CD4-positive, alpha-beta T cell (primary cell): ENCODE measurements around the gene GPNMB. TPM values are rescaled to one million over a fixed set of nuclear protein-coding genes. Genes with fewer than 3 reads are reported as not detected.

Experiments used
- ATAC-seq: fragments of 200-7000 bp; cut with Tn5 transposase; one replicate; pipeline ENCODE4 v1.10.0; 2022; ENCODE audit warnings: mild to moderate bottlenecking; ENCODE audit not compliant: poor library complexity
- CTCF ChIA-PET: fragments of 350-600 bp; sonication (Branson Sonifier 250); formaldehyde crosslinking; loops from one replicate; lab custom pipeline; 2021; ENCODE audit warnings: antibody characterized with exemption, inconsistent platforms; lab: Charles Lee
- POLR2A ChIA-PET: fragments of 350-600 bp; sonication (Branson Sonifier 250); formaldehyde crosslinking; loops from one replicate; lab custom pipeline; 2021; ENCODE audit warnings: antibody characterized with exemption, inconsistent platforms; lab: Charles Lee
- DNase-seq, 14 experiments: peaks; one replicate each; pipeline ENCODE4 v3.0.0-alpha.2; 2013 to 2020; ENCODE audit warnings: mixed read lengths in 2 of 14
- H3K27ac ChIP-seq, 2 donors: one replicate each; pipeline versions ENCODE4 v1.5.1 to v1.7.0; 2013; ENCODE audit warnings: low read length in 2 of 2, low read depth in 1 of 2, mild to moderate bottlenecking in 1 of 2
- H3K27me3 ChIP-seq, 2 experiments: 1 replicate in 1 of 2; 2 replicates in 1 of 2; pipeline versions ENCODE4 v1.6.1 to v1.7.0; 2013; ENCODE audit warnings: low read length in 2 of 2, control low read depth in 1 of 2, mild to moderate bottlenecking in 1 of 2, moderate library complexity in 1 of 2; ENCODE audit not compliant: insufficient read depth in 2 of 2, control insufficient read depth in 1 of 2
- H3K36me3 ChIP-seq: one replicate; pipeline ENCODE4 v1.6.1; 2013; ENCODE audit warnings: low read length, control low read depth; ENCODE audit not compliant: insufficient read depth
- H3K4me1 ChIP-seq: one replicate; pipeline ENCODE4 v1.6.1; 2013; ENCODE audit warnings: low read length, control low read depth; ENCODE audit not compliant: insufficient read depth
- H3K4me3 ChIP-seq: one replicate; pipeline ENCODE4 v1.5.1; 2013; ENCODE audit warnings: mild to moderate bottlenecking, low read length, moderate library complexity
- H3K9me3 ChIP-seq, 2 experiments: 1 replicate in 1 of 2; 2 replicates in 1 of 2; pipeline versions ENCODE4 v1.6.1 to v1.7.0; 2013; ENCODE audit warnings: low read length in 2 of 2, mild to moderate bottlenecking in 2 of 2, control low read depth in 1 of 2, moderate library complexity in 1 of 2; ENCODE audit not compliant: control insufficient read depth in 1 of 2, insufficient read depth in 1 of 2
- H3K27ac Mint-ChIP-seq: one replicate; pipeline ENCODE4 v1.8.0; 2020; ENCODE audit warnings: mixed read lengths
- H3K27me3 Mint-ChIP-seq: one replicate; pipeline ENCODE4 v1.8.0; 2021; ENCODE audit warnings: mixed read lengths
- H3K36me3 Mint-ChIP-seq: one replicate; pipeline ENCODE4 v1.8.0; 2021; ENCODE audit warnings: low read depth, mixed read lengths
- H3K4me1 Mint-ChIP-seq: one replicate; pipeline ENCODE4 v1.8.0; 2021; ENCODE audit warnings: low read depth, mixed read lengths
- H3K4me3 Mint-ChIP-seq: one replicate; pipeline ENCODE4 v1.8.0; 2020; ENCODE audit warnings: mild to moderate bottlenecking, mixed read lengths
- H3K9me3 Mint-ChIP-seq: one replicate; pipeline ENCODE4 v1.8.0; 2020; ENCODE audit warnings: mixed read lengths
- CTCF ChIP-seq: fragments of 200-600 bp; IDR thresholded peaks from one replicate; pipeline ENCODE4 v1.8.0; 2022; ENCODE audit warnings: antibody characterized with exemption, mild to moderate bottlenecking
- intact Hi-C, 2 experiments: fragments of 100-400 bp; cut with DNase I in 1 of 2; cut with micrococcal nuclease in 1 of 2; formaldehyde crosslinking; loops; one replicate each; pipeline versions ENCODE4 v1.15.1 to v1.9.0; 2023 to 2025; cut with DNase I, micrococcal nuclease
- total RNA-seq, 174 experiments: library from RNA in 2 of 174; stranded (reverse) in 2 of 174; gene quantifications; one replicate each; pipeline ENCODE4 v1.2.3 and lab custom pipeline; 2021 to 2026

GPNMB gene
- total RNA-seq, 2 experiments from 2014 or later = not detected

- H3K4me3 ChIP-seq = no peak overlapping the region
- ATAC-seq (no peak), DNase-seq (no peak)
- no peak overlapping the region for H3K27ac Mint-ChIP-seq
- CTCF ChIA-PET = no interaction called here
- H3K27me3 ChIP-seq = peaks cover 0 to 6% of the 10 kb centered on the region in 2 experiments
- no peak for TF ChIP-seq CTCF
- peaks cover 6% of the 10 kb centered on the region for H3K4me1 Mint-ChIP-seq
- H3K27ac ChIP-seq = no peak overlapping the region
- no peaks in the 10 kb centered on the region for H3K4me1 ChIP-seq
- POLR2A ChIA-PET = no interaction called here
- peaks cover 47% of the 10 kb centered on the region for H3K27me3 Mint-ChIP-seq
- H3K9me3 ChIP-seq = peaks cover 0 to 8% of the 10 kb centered on the region in 2 experiments
- no peak overlapping the region for H3K4me3 Mint-ChIP-seq
- H3K36me3 Mint-ChIP-seq = peaks cover 15% of the 10 kb centered on the region
- no peaks in the 10 kb centered on the region for H3K9me3 Mint-ChIP-seq
- intact Hi-C loops = no loop called here
- no peaks in the 10 kb centered on the region for H3K36me3 ChIP-seq
Observed at GRCh38 chr7:23207884-23208283, 38.7 kb upstream of the GPNMB start.

GRCh38 chr7:23208316-23208715, 38.3 kb upstream of the GPNMB start:
- H3K27me3 Mint-ChIP-seq = peaks cover 45% of the 10 kb centered on the region
- intact Hi-C loops = no loop called here
- H3K36me3 Mint-ChIP-seq = peaks cover 15% of the 10 kb centered on the region
- DNase-seq (no peak), ATAC-seq (no peak)
- no peak for TF ChIP-seq CTCF
- no peaks in the 10 kb centered on the region for H3K9me3 Mint-ChIP-seq
- ChIA-PET POLR2A (no interaction called here), CTCF (no interaction called here)
- H3K9me3 ChIP-seq = peaks cover 0 to 8% of the 10 kb centered on the region in 2 experiments
- H3K4me1 ChIP-seq = no peaks in the 10 kb centered on the region
- H3K4me3 Mint-ChIP-seq = no peak overlapping the region
- no peak overlapping the region for H3K27ac ChIP-seq
- no peak overlapping the region for H3K27ac Mint-ChIP-seq
- no peaks in the 10 kb centered on the region for H3K36me3 ChIP-seq
- H3K27me3 ChIP-seq = peaks cover 0 to 6% of the 10 kb centered on the region in 2 experiments
- H3K4me1 Mint-ChIP-seq = peaks cover 6% of the 10 kb centered on the region
- no peak overlapping the region for H3K4me3 ChIP-seq

- CTCF ChIA-PET = no interaction called here
- peaks cover 28% of the 10 kb centered on the region for H3K27me3 Mint-ChIP-seq
- Histone ChIP-seq H3K9me3 (peaks cover 0 to 8% of the 10 kb centered on the region in 2 experiments), H3K4me3 (no peak overlapping the region), H3K36me3 (no peaks in the 10 kb centered on the region), H3K27ac (no peak overlapping the region), H3K4me1 (no peaks in the 10 kb centered on the region), H3K27me3 (peaks cover 4 to 6% of the 10 kb centered on the region in 2 experiments)
- intact Hi-C loops = no loop called here
- no peak for TF ChIP-seq CTCF
- H3K4me3 Mint-ChIP-seq = no peak overlapping the region
- no peak for DNase-seq
- H3K27ac Mint-ChIP-seq = no peak overlapping the region
- no peaks in the 10 kb centered on the region for H3K9me3 Mint-ChIP-seq
- ATAC-seq = no peak
- POLR2A ChIA-PET = no interaction called here
- H3K36me3 Mint-ChIP-seq = no peaks in the 10 kb centered on the region
- peaks cover 3% of the 10 kb centered on the region for H3K4me1 Mint-ChIP-seq
Observed at GRCh38 chr7:23210506-23210905, 36.1 kb upstream of the GPNMB start.
